SK-N-MC (cell line): ENCODE data around the gene TTLL1.

ENCODE experiments used
- EZH2 ChIP-seq: fragments of 200-600 bp; sonication (generic); IDR thresholded peaks from one replicate; pipeline ENCODE4 v1.6.1; 2017; ENCODE audit warnings: antibody characterized with exemption
- FOXP2 ChIP-seq: optimal IDR thresholded peaks from 2 replicates; pipeline ENCODE3; 2011; ENCODE audit warnings: mild to moderate bottlenecking, moderate library complexity; ENCODE audit not compliant: insufficient read depth; ENCODE audit errors: extremely low read length, control extremely low read depth
- POLR2AphosphoS5 ChIP-seq: IDR thresholded peaks from 2 replicates; pipeline ENCODE4 v1.6.1; 2012; ENCODE audit warnings: mild to moderate bottlenecking, low read depth, low read length, borderline replicate concordance

DNA sequence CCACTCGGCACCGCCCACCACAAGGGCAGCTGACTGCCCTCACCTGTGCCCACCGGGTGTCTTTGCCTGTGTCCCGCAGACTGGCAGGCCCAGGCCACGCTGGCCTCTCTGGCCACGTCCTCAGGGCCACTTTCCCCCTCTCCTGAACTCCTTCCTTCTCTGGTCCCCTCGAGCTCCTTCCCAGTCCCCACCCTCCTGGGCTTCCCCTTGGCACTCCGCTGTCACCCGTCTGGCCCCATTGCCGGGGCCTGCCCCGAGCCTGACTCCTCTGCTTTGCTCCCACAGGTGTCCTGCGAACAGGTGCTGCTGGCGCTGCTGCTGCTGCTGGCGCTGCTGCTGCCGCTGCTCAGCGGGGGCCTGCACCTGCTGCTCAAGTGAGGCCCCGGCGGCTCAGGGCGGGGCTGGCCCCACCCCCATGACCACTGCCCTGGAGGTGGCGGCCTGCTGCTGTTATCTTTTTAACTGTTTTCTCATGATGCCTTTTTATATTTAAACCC, 39.8 kb upstream of the TTLL1 start:
- TF ChIP-seq EZH2 (no peak), POLR2AphosphoS5 (no peak), FOXP2 (no peak)
